ENCODE measurements around the gene GGCX. TPM values are rescaled to one million over a fixed set of nuclear protein-coding genes. Genes with fewer than 3 reads are reported as not detected.

Gene GGCX
- total and polyA plus RNA-seq, 2 of the 13 experiments (the other 11 are each of a cell fraction or from before 2014, with no cell fraction given), result 72.5 to 103 TPM

DNA sequence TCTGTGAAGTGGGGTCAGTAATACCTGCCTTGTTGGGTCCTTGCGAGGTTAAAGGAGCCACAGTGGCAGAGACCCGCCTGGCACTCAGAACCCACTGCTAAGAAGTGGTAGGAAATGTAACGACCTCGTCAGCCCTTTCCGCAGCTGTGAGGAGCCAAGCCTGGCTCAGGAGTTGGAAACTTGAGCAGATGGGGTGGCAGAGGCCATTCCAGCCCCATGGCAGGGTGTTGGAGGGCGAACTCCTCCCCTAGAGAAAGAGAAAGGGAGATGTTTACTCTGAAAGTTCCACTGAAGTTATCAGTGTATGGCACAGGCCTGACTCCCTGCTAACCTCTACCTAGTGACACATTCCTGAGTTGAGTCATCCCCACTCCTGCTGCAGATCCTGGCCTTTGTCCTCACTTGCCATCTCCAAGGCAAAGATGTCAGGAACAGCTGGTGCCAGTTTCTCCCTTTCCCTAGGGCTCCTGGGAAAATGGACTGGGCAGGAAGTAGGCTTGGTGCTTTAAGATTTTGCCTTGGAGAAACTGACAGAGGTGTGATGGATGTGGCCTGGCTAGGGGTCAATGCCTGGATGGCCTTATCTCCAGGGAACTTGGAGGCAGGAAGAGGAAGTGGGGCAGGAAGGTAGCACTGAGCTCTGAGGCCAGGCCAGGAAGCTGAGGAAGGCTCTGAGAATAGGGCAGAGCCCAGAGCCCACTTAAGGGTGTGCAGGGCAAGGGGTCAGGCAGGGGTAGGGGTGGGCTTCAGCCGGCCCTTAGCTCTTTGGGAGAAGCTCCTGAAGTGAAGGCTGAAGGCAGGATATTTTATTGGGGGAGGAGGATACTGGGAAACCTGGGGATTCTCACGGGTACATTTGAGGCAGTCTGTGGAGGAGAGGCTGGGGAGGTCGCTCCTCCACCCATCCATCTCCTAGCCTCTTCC lies 23.8 kb upstream of the GGCX start (continued):
- TF ChIP-seq ZNF136 (CRISPR knock-in tag; IDR thresholded peaks at IDR 0.05; ENCODE audit: low read depth) (0 out of 2 replicates have a peak, but pooled peaks have one; percentile 43), ZNF598 (CRISPR knock-in tag; IDR thresholded peaks at IDR 0.05; ENCODE audit: borderline replicate concordance) (peak; percentile 95), ZFP62 (CRISPR knock-in tag; IDR thresholded peaks at IDR 0.05) (no peak), TFAP4 (IDR thresholded peaks at IDR 0.05; ENCODE audit: borderline replicate concordance, low read depth) (peak; percentile 99), SNAI1 (CRISPR knock-in tag; IDR thresholded peaks at IDR 0.05; ENCODE audit: borderline replicate concordance) (0 out of 2 replicates have a peak, but pooled peaks have one; percentile 34), RNF2 (conservative IDR thresholded peaks at IDR 0.05; ENCODE audit: low read depth) (no peak; the same call in 1 of the 2 replicates), XRCC5 (optimal IDR thresholded peaks at IDR 0.05; ENCODE audit: low read length) (peak; percentile 78), MAF1 (CRISPR knock-in tag; IDR thresholded peaks at IDR 0.05; ENCODE audit: borderline replicate concordance) (no peak), IRX3 (CRISPR knock-in tag; IDR thresholded peaks at IDR 0.05; ENCODE audit: borderline replicate concordance, low read depth) (0 out of 2 replicates have a peak, but pooled peaks have one; percentile 34), ZNF788 (CRISPR knock-in tag; IDR thresholded peaks at IDR 0.05; ENCODE audit: borderline replicate concordance) (no peak), ZKSCAN1 (IDR thresholded peaks at IDR 0.05; ENCODE audit: low read length) (0 out of 2 replicates have a peak, but pooled peaks have one; percentile 13), SPEN (CRISPR knock-in tag; IDR thresholded peaks at IDR 0.05; ENCODE audit: low read depth) (peak; percentile 37), IKZF5 (CRISPR knock-in tag; IDR thresholded peaks at IDR 0.05) (peak; percentile 42; the same call in 1 of the 2 replicates), ZBTB1 (CRISPR knock-in tag; IDR thresholded peaks at IDR 0.05; ENCODE audit: borderline replicate concordance) (no peak), TAF15 (IDR thresholded peaks at IDR 0.05; ENCODE audit: low read depth, low read length, poor library complexity, severe bottlenecking) (no peak), MIER2 (CRISPR knock-in tag; IDR thresholded peaks at IDR 0.05) (peak; percentile 73; the same call in 1 of the 2 replicates), ZNF501 (CRISPR knock-in tag; IDR thresholded peaks at IDR 0.05) (peak; percentile 47; the same call in 1 of the 2 replicates), ZNF891 (CRISPR knock-in tag; IDR thresholded peaks at IDR 0.05) (peak; percentile 28; the same call in 1 of the 2 replicates), ZFX (CRISPR knock-in tag; IDR thresholded peaks at IDR 0.05; ENCODE audit: low read depth) (peak; percentile 80), GATA4 (IDR thresholded peaks at IDR 0.05; ENCODE audit: borderline replicate concordance, low read depth) (peak; percentile 16; the same call in 1 of the 2 replicates)
- TF ChIP-seq, protein P1, sequence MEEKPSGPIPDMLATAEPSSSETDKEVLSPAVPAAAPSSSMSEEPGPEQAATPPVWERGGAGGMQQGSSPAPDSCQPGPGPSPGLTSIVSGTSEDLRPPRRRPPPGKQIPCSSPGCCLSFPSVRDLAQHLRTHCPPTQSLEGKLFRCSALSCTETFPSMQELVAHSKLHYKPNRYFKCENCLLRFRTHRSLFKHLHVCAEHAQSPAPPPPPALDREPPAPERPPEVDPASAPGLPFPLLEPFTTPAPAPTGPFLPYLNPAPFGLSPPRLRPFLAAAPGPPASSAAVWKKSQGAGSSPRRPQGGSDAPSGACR (CRISPR knock-in tag; IDR thresholded peaks at IDR 0.05), result 0 out of 2 replicates have a peak, but pooled peaks have one; percentile 39
- TF ChIP-seq, protein P2, sequence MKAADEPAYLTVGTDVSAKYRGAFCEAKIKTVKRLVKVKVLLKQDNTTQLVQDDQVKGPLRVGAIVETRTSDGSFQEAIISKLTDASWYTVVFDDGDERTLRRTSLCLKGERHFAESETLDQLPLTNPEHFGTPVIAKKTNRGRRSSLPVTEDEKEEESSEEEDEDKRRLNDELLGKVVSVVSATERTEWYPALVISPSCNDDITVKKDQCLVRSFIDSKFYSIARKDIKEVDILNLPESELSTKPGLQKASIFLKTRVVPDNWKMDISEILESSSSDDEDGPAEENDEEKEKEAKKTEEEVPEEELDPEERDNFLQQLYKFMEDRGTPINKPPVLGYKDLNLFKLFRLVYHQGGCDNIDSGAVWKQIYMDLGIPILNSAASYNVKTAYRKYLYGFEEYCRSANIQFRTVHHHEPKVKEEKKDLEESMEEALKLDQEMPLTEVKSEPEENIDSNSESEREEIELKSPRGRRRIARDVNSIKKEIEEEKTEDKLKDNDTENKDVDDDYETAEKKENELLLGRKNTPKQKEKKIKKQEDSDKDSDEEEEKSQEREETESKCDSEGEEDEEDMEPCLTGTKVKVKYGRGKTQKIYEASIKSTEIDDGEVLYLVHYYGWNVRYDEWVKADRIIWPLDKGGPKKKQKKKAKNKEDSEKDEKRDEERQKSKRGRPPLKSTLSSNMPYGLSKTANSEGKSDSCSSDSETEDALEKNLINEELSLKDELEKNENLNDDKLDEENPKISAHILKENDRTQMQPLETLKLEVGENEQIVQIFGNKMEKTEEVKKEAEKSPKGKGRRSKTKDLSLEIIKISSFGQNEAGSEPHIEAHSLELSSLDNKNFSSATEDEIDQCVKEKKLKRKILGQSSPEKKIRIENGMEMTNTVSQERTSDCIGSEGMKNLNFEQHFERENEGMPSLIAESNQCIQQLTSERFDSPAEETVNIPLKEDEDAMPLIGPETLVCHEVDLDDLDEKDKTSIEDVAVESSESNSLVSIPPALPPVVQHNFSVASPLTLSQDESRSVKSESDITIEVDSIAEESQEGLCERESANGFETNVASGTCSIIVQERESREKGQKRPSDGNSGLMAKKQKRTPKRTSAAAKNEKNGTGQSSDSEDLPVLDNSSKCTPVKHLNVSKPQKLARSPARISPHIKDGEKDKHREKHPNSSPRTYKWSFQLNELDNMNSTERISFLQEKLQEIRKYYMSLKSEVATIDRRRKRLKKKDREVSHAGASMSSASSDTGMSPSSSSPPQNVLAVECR (CRISPR knock-in tag; IDR thresholded peaks at IDR 0.05; ENCODE audit: borderline replicate concordance), result peak; percentile 89

All from HepG2 (cell line).